Activated gamma-delta T cell (primary cell): ENCODE measurements around the gene SENP7.
A peak's percentile ranks its signal among the peaks of the same experiment; 100 is the strongest.
"Not testable (repeated sequence)": the region's sequence is repeated elsewhere in the genome, so short reads cannot be mapped to it uniquely, and the experiment has no call there.

Experiments used
- DNase-seq: peaks from one replicate; lab custom pipeline; 2025; lab: John Stamatoyannopoulos, UW

The SENP7 gene

DNA sequence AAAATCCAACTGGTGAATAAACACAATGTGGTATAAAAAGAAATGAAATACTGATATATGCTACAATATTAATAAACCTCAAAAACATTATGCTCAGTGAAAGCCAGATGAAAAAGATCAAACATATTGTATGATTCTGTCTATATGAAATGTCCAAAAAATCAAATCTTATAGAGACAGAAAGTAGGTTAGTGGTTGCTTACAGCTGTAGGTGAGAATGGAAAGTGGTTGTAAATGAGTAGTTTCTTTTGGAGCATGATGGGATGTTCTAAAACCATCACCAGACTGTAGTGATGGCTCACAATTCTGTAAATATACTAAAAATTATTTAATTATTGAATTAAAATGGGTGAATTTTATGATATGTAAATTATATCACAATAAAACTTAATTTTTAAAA is 58.4 kb downstream of the SENP7 start:
- DNase-seq = no peak

GRCh38 chr3:101453961-101454360 is 59.1 kb downstream of the SENP7 start:
- DNase-seq = no peak

- not testable (repeated sequence) for DNase-seq
Observed at GRCh38 chr3:101438641-101439040, 74.4 kb downstream of the SENP7 start.

GRCh38 chr3:101433652-101434051 is 79.4 kb downstream of the SENP7 start:
- no peak for DNase-seq

- DNase-seq = no peak
Observed at GRCh38 chr3:101423984-101424888, 88.8 kb downstream of the SENP7 start.

GRCh38 chr3:101418851-101419250 is 94.2 kb downstream of the SENP7 start:
- DNase-seq = no peak

DNA sequence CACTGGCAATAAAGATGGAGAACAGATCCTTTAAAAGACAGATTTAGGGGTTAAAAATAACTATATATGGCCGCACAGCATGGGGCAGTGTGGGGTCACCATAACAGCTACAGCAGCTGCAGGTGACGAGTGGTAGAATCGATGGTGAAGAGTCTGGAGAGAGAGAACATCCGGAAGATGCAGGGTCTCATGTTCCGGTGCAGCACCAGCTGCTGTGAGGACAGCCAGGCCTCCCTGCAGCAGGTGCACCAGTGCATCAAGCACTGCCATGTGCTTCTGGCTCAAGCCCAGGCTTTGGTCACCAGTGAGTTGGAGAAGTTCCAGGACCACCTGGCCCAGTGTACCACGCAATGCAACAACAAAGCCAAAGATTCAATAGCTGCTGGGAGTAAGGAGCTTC is 98.9 kb downstream of the SENP7 start:
- no peak for DNase-seq

- no peak for DNase-seq
Observed at GRCh38 chr3:101413656-101414055, 99.4 kb downstream of the SENP7 start.

DNA sequence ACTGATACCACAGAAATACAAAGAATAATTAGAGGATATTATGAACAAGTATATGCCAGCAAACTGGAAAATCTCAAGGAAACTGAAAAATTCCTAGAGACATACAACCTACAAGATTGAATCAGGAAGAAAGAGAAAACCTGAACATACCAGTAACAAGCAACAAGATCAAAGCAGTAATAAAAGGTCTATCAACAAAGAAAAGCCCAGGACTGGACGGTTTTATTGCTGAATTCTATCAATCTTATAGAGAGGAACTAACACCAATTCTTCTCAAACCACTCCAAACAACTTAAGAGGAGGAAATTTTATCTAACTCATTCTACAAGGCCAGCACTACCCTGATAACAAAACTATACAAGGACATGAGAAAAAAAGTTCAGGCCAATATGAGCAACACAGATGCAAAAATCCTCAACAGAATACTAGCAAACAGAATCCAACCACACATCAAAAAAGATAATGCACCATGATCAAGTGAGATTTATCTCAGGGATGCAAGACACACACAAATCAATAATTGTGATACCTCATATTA is 121.5 kb downstream of the SENP7 start:
- DNase-seq = no peak

DNA sequence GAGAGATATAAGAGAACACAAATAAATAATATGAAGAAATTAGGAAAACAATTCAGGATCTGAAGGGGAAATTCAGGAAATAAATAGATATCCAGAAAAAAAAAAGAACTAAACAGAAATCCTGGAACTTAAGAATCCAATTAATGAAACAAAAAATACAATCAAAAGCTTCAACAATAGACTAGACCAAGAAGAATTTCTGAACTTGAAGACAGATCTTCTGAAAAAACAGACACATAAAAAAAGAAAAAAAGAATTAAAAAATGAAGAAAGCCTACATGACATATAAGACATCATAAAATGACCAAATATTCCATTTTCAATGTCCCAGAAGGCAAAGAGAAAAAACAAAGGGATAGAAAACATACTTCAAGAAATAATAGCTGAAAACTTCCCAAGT is 124.3 kb downstream of the SENP7 start:
- DNase-seq = no peak

DNA sequence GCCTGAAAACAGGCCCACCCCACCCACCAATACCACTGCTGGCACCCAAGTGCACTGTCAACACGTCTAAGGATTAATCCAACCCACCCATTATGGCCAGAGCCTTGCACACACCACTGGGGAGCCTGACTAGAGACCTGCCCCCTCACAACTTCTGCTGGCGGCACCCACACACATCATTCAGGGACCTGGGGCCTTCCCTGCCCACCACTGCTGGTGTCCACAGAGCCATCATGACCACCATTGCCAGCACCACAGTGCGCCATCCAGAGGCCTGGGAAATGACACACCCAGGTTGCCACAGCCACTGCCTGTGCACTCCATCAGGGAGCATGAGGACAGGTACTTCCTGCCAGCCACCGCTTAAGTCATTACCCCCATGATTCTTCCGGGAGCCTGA is 125.7 kb downstream of the SENP7 start:
- no peak for DNase-seq

DNA sequence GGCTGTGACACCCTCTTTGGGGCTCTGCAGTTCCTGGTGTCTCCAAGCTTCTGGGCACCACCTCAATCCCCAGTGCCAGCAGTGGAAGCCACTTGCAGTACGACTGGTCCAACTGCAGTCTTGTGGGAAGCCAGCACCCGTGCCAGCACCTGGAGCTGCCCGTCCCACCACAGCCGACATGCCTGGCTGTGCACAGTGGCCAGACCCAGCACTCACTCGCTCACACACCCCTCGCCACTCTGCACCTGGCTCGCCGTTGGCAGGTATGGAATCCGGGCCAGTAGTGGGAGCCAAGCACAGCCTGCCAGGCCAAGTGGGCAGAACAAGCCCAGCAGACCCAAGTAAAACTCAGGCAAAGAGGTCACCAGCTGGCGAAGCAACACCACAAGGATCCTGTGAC is 128.6 kb downstream of the SENP7 start:
- peak; percentile 4 for DNase-seq

- DNase-seq = no peak
Observed at GRCh38 chr3:101383656-101384055, 129.4 kb downstream of the SENP7 start.

DNA sequence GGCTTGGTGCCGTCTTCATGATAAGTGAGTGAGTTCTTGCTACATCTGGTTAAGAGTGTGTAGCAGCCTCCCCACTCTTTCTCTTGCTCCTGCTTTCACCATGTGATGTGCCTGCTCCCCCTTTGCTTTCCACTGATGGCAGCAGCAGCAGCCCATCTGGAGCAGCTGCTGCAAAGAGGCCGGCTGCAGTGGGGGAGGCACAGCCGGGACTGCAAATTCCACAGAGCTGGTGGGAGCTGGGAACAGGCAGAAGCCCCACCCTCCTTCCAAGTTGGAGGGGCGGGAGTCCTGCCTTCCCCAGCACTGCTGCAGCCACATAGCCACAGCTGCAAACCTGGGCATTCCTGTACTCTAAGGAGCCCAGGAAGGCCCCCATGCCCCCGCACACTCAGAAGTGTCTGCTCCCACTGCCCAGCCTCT is 129.8 kb downstream of the SENP7 start:
- DNase-seq = no peak

DNA sequence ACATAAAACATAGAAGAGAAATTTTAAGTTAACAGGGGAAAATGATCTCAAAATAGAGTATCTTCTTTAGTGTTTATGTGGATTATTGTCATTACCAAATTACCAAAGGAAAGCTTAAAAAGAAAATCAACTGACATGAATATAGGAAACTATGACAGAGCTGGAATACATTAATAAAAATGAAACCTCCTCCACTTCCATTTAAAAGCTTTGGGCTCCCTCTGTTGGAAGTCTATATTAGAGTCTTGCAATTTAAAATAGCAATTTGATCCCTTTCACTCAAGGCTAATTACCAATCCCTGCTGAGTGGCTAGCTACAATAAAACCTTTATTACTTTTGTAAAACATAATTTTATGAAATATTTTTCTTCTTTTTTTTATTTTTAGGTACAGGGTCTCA is 131.2 kb downstream of the SENP7 start:
- DNase-seq = no peak

GRCh38 chr3:101379658-101380376 is 133.2 kb downstream of the SENP7 start:
- DNase-seq = no peak

- DNase-seq = no peak
Observed at GRCh38 chr3:101377796-101378195, 135.2 kb downstream of the SENP7 start.

DNA sequence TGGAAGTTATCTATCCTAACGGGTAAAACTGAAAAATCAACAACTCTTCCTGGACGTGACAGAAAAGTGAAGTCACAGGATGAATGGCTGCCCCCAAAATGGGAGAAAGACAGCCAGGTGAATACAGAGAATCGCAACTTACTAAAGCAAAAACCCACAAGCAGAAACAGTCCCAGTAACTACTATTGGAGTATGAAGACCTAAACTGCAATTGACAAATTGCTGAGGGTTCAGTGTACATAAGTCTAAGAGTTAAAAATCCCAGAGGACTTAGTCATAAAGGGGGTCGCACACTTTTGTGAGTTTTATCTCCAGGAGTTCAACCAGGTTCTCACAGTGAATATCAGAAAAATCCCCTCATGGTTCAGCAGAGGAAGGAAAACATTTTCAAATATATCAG is 135.8 kb downstream of the SENP7 start:
- DNase-seq = no peak

DNA sequence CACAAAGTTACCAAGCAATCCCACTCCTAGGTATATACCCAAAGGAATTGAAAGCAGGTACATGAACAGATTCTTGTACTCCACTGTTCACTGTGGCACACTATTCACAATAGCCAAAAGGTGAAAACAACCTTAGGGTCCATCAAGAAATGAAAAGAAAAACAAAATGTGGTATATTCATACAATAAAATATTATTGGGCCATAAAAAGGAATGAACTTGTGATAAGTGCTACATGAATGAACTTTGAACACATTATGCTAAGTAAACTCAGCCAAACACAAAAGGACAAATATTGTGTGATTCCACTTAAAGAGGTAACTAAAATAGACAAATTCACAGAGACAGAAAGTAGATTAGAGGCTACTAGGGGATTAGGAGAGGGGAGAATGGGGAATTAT is 137.4 kb downstream of the SENP7 start:
- no peak for DNase-seq

DNA sequence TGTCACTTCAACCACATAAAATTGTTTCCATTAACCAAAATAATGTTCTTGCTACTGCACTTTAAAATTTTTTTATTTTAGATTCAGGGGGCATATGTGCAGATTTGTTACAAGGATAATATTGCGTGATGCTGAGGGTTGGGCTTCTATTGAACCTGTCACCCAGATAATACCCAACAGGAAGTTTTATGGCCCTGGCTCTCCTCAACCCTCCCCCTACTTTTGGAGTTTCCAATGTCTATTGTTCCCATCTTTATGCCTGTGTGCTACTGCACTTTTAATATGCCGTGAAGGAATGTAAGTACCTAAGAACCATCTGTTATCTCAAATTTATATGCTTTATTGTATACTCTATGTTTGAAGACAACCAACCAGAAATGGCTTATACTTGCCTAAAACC is 150.6 kb downstream of the SENP7 start:
- DNase-seq = no peak

DNA sequence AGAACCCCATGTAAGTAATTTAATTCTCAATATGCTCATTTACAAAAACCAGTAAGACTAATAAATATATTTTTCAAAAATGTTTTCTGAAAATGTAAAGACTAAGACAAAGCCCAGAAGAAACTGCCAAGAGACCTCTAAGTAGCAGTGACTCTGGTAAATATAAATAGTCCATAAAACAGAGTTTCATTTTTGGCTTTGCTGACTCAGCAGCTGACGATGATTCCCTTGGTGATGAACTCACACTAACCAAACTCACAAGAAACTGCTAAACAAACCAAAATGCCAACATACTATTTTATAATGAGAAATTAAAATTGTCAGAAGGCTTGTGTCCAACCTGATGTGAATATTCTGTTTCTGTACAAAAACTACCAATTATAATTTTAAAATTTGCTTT is 161.2 kb downstream of the SENP7 start:
- DNase-seq = no peak

DNA sequence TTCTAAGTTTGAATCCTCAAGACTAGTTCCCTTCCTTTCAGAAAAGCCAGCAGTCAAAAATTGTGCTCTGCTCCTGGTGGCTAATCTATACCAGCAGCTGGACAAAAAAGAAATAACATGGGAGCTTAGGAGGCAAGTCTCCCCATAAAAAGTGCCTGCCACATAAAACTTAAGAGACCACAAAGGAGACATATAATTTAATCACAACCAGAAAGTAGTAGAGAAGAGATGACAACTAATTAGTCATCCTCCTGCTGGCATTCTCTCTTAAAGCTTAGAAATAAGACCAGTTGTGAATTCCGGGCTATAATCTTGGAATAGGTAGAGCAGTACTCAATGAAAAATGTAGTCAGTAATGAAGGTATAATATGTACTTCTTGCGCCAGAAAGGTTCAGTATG is 172.4 kb downstream of the SENP7 start:
- no peak for DNase-seq

DNA sequence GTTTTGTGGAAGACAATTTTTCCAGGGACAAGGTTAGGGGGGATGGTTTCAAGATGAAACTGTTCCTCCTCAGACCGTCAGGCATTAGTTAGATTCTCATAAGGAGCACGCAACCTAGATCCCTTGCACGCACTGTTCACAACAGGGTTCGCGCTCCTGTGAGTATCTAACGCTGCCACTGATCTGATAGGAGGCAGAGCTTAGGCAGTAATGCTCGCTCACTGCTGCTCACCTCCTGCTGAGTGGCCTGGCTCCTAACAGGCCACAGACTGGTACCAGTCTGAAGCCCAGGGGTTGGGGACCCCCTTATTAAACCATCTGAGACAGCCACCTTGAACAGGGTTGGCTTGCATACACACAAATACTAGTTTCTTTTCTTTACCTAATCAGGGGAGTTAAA is 179.1 kb downstream of the SENP7 start:
- DNase-seq = no peak
